Glomerular visceral epithelial cell (primary cell): ENCODE measurements around the gene DOCK2.

Source experiments
- DNase-seq: peaks from one replicate; pipeline ENCODE4 v3.0.0-alpha.2; 2016; ENCODE audit errors: extremely low spot score

Gene DOCK2

DNA sequence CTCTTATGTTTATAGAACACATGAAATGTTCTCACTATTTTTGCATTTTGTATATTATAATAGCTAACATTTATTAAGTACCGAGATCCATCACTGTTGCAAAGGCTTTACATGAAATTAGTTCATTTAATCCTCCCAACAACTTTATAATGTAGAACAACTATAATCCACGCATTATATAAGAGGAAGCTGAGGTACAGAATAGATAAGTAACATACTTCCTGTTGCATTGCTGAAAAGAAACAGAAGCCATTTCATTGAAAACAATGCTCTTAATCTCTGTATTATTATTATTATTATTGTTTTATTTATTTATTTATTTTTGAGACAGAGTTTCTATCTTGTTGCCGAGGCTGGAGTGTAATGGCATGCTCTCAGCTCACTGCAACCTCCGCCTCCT is 351.1 kb downstream of the DOCK2 start:
- DNase-seq, result no peak

DNA sequence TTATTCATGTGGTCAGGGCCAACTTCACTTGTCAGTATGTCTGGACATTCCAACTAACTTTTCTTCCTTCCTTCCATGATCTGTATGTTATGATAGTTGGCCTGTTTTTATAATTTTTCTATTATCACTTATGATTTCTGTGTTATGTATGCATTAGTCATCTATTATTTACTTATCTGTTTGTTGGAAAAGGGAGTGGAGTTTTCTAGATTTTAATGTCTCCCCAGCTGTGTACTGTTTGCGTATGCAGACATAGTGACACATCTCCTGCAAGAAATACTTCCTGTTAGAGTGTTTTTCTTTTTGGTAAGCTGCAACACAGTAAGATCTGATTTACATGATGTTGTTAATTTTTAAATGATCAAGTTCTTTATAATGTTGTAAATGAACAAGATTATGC is 351.9 kb downstream of the DOCK2 start:
- no peak for DNase-seq

DNA sequence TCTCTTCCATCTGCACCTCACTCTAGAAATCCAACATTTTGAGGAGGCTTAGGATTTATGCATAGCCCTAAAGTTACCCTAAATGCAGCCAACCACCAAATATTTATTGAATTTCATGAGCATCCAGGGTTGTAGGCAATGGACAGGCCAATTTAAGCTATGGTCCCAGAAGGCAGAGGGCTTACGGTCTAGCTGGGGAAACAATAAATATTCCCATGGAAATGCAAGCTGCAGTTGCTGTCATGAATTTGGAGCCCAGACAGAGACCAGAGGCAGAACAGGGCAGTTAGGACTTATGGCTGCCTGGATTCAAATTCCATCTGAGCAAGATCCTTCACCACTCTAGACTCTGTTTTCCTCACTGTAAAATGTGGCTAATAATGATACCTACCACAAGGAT is 352.3 kb downstream of the DOCK2 start:
- DNase-seq, result no peak

DNA sequence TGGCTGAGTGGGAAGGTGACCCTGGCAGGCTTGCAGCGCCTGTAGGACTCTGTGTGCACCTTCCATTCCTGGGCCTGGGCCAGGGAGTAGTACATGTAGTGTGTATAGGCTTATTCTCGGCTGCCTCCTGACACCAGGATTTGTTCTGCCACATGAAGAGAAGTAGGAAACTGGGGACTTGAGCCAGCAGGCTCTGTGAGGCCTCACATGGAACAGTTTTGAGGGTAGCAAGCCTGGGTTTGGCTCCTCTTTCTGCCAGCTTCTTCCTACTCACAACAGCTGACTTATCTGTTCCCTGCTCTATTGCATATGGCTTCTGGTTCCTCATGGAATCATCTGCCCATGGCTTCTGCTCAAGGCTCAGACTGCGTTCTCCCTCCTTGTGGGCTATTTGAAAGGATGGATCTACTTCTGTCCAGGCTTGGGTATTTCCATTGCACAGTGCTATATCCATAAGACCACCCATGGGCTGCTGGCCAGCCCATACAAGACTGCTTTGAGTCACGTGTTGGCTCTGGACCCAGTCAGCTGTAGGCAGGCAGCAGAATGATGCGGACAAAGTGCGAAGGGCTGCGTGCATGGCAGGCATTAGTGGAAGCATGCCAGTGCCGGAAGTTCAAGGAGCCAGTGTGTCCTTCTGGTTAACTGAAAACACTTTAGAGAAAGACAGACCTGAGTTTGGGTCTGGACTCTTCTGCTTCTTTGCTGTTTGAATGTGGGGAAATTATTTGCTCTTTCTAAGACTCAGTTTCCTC is 354.2 kb downstream of the DOCK2 start:
- no peak for DNase-seq

DNA sequence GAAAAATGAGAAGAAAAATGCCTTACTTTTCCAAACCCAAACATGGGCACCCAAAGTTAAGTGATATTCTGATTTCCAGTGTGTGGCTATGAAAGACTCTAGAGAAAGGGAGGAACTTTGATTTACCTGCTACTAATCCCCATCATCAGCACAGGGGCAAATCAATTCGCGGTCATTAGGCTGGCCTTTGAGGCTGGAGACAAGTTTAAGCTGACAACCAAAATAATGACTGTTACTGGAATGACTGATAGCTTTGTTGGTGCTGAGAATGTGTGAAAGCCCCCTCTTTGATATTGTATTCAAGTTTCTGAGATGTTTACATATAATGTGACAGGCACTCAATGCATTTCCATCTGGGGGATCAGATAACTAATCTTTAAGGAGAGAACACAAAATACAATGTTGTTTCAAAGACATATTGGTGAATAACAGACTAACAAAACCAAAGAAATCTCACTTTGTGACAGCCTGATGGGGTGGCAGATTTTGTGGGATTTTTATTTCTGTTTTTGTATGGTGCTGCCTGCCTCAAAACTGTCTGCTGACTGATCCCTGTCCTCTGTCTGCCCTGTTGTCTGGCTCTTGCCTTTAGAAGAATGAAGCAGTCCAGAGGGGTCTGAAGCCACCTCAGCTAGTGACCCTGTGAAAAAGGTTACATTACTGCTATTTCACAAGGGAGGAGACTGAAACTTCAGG is 355.9 kb downstream of the DOCK2 start:
- DNase-seq, result no peak

DNA sequence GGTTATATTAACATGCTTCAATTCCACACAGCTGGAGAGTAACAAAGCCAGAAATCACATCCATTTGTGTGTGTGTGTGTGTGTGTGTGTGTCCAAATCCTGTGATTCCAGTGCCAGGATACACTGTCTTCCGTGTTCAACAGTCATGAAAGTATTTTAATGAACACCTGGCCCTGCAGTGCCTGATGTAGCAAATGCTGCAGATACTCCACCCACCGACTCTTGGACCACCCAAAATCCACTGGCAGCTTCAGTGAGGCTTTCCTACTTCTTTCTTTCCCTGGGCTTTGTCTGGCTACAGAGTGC is 356.4 kb downstream of the DOCK2 start:
- DNase-seq, result no peak

DNA sequence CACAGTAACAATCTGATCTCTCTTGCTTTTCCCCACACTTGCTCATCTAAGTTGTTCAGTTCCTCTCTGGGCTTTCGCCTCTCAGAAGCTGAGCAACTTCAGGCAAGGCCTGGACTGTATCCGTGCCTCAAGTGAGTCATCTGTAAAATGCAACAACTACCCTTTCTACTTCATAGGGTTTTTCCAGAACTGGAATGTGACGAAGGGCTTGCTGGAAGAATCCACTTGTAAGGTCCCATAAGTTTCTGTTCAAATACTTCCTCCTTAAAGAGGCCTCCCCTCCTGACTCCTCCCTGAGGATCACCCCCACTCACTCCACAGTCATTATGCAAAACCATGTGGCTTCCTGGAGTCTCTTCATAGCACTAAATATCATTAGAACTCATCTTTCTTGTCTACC is 360.7 kb downstream of the DOCK2 start:
- no peak for DNase-seq

DNA sequence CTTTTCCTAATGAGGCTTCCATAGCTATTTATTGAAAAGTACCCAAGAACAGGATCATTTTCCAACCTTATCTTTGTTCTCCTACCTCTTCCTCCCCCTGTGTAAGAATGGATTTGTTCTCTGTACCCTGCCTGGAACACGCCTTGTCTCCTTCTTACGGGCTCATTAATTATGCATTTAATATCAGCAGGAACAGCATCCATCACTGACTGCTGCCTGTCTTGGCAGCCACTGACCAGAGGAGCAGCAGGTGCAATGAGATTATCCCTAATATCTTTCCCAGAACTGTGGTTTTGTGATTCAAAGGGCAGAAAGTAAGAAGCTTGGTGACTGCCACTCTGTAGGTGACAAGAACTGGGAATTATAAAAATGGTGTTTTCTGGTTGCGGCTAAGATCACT is 362.5 kb downstream of the DOCK2 start:
- DNase-seq, result no peak

DNA sequence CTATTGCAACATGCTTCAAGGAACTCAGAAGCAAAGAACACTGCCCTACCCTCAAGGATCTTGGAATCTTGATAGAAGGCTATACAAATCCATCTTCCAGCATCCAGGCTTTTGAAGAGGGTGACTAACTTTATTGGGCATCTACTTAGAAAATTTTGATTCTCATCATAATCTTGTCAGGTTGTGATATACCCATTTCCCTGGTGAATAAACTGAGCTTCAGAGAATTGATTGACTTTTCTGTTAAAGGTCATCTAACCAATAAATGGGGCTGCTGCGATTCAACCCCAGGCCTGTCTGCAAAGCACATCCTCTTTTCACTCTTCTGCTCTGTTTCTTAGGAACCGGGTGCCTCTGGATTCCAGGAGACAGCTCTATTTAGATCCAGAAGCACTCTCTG is 363.1 kb downstream of the DOCK2 start:
- DNase-seq, result no peak

DNA sequence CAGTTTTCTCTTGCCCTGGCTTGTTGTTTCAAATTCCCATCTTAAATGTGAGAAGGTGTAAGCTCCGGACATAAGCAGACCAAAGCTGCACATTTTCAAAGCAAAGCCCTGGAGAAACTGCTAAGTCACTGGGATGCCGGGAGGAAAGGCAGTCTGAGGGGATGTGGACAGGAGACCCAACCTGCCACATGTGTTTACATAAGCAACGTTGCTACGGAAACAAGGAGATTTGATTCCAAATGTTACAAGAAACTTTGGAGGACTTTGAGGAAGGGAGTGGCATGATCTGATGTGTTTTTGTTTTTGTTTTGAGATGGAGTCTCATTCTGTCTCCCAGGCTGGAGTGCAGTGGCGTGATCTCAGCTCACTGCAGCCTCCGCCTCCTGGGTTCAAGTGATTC is 368.9 kb downstream of the DOCK2 start:
- DNase-seq, result no peak

DNA sequence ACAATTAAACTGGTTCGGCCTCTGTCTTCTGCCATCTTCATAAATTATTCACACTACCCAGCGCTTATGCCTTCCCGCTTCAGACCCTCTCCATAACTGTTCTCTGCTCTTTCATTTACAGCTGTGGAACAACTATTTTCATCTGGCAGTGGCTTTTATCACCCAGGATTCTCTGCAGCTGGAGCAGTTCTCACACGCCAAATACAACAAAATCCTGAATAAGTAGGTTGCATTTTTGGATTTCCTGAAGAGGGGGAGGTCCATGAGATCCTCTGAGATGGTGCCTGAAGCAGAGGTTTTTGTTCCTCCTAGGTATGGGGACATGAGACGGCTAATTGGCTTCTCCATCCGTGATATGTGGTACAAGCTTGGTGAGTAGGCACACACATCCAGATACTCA is 371.3 kb downstream of the DOCK2 start:
- no peak for DNase-seq

DNA sequence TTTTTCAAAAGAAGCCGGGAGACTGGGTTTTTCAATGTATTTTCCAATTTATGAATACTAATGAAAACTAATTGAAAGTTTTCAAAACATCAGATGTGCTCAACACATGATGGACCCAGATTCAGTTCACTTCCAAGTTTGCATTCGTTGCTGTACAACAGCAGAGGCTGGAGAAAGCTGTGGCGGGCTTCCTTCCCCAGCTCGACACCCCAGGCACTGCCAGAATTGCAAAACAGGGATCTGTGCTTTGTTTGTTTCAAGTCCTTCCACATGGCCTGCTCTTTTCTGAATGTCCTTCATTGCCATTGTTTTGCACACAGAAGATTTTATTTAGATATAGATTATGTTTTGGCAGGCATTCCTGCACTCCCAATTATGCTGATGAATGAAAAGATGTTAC is 373.5 kb downstream of the DOCK2 start:
- DNase-seq, result no peak

DNA sequence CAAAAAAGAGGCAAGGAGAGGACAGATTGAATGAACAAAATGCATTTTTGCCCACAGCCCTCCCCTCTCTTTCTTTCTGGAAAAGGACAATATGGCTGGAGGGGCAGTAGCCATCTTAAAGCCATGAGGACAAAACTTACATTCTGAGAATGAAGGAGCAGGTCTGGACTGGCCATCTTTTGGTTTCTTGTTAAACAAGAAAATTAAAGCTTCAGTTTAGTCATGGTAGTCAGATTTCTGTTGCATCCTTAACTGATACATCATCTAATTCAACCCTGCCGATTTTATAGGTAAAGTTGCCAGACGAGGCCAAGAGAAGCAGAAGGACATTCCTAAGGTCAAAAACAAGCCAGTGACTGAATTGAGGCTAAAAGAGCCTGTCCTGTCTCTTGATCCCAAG is 374.7 kb downstream of the DOCK2 start:
- no peak for DNase-seq

DNA sequence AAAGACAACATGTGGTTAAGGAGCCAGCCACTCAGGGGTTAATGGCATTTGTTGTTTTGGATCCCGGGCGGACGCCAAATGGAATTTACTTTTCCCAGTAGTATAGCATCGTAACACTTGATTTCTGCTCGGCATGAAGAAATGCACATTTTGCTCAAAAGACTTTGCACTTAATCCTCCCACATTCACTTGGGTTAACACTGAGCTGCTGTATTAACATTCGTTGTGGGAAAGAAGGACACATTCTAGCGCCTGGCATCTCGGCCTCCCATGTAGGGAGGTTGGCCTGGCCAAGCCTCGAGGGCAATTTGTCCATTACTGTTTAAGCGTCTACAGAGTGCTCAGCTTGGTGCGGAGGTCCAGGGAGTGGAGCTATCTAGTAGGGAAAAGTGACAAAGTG is 375.5 kb downstream of the DOCK2 start:
- no peak for DNase-seq

DNA sequence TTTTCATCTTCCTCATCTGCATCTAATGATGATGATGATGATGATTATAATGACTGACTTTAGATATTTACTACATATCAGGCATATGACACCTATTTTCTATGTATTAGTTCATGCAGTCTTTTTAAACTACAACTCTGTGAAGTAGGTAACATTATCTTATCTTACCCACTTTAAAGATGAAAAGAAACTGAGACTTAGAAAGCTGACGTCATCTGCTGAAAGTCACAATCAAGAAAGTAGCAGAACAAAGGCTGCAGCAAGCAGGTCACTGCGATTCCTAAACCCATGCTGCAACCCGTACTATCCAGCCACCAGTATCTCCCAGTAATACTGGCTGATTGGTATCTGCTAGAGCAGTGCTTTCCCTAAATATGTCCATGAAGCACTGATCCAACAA is 383.3 kb downstream of the DOCK2 start:
- DNase-seq, result no peak

DNA sequence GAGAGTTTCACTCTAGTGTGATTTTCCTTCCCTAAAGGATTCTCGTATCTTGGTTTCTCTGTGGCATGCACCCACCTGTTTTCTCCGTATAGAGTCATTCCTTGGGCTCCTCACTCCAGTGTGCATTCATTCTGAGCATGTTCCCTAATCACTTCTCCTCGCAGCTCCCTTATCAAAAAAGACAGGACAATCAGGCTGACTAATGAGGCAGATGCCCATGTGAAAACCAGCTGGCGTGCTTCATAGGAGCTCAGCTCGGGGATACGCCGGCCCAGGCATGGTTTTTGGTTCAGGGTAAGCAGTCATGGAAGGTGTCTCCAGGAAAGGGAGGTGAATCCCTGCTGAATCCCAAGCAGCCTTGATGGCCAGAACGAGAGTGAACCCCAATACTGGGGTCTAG is 384.4 kb downstream of the DOCK2 start:
- no peak for DNase-seq

DNA sequence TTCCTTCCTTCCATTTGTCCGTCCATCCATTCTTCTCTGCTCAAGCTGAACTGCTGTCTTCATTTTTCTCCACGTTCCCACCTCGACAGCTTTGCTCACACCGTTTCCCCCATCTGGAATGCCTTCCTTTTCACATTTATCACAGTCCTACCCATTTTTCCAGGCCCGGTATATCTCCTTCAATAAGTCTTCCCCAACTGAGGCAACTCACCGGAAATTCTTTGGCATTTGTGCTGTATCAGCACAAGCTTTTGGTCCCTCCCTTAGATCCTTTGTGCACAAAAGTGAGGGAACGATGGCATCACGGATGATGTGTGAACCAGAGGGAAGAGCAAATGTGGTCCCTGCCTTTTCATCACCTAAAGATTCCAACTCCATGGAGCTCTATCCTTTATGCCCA is 388.8 kb downstream of the DOCK2 start:
- no peak for DNase-seq

DNA sequence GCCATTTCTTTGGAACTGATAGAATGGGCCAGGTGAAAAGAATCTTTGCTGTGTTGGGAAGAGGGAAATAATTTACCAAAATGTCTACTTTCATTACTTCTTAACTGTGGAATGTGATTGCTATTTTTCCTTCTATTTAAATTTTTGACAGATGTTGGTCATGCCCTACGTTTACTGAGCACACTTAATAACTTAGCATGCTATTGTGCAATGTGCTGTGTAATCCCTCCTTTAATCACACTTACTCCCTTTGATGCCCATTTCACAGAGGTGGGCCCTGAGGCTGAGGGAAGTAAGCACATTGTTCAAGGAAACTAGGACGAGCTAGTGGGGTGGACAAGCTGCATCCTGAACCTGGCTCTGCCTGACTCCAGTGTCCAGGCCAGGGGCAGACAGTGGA is 391.0 kb downstream of the DOCK2 start:
- no peak for DNase-seq

DNA sequence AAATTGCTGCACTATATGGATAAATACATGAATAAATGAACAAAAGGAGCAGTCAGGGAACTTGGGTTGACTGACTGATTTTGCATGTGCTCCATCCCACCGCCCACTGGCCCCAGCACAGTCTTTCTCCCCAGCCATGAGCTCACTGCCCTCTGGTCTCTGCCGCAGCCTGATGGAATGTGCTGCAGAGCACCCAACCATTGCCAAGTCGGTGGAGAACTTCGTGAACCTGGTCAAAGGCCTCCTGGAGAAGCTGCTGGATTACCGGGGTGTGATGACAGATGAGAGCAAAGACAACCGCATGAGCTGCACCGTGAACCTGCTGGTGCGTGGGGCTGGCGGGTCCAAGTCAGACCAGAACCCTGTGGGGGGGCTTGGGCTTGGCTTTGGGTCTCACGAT is 397.2 kb downstream of the DOCK2 start:
- no peak for DNase-seq

DNA sequence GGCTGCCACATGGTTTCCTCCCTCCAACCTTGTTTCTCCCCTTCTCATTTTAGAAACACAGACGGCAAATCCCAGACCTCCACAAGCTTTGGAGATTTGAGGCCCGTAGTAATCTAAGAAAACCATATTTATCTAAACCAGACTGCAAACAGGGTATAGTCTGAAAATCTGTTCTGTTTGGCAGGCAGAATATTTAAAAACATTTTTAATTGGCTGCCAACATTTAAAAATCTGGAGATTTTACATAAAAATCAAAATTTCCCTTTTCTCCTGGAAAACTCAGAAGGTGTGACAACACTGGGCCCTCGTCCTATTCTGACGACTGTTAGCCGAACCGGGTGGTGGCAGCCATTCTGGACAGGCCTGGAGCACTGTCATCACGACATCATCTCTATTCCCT is 401.2 kb downstream of the DOCK2 start:
- no peak for DNase-seq

DNA sequence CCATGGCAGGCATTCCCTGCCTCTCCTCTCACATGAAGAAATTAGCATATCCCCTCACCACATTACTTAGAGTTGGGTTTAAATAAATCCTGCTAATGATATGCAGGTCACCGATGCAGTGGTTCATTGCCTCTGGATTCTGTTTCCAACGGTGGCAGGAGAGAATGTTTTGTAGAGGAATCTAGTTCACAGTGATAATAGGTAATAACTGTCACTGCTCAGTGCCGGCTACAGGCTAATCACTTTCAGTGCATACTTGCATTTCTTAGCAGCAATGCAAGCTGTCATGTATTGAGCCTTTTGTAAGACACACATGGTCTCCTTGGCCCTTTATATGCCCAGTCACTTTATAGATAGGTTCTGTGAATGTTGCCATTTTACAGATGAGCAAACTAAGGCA is 402.8 kb downstream of the DOCK2 start:
- no peak for DNase-seq

DNA sequence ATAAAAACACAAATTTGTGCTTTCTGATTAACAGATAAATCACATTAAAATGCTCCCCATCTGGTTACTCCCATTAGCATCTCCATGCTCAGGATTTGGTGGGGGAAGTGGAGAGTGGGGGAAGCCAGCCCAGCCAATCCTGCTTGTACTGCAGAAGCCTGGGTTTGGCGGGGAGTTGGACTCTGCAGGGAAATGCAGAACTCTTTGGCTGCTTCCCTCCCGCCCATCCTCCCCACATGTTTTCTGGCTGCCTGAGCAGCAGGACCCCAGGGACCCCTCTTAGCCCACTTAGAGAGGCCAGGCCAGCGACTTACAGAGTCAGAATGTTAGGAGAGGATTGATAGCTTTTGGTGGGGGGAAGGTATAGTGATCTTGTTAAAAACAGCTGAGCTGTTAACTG is 409.2 kb downstream of the DOCK2 start:
- no peak for DNase-seq

DNA sequence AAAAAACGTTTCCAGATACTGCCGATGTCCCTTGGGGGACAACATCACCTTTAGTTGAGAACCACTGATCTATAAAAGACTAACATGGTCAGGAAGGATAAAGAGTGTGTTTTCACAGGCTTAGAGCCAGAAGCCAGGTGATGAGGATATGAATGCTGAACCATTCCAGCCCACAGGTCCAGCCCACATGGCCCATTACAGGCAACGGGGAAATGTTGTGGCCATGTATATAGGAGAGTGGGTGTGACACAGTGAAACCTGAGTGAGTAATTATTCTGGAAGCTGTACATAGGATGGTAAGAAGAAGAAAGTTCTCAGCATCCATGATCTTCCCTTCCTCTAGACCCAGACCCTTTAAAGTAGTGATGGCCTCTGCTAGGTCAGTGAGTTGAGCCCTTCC is 412.6 kb downstream of the DOCK2 start:
- DNase-seq, result no peak

DNA sequence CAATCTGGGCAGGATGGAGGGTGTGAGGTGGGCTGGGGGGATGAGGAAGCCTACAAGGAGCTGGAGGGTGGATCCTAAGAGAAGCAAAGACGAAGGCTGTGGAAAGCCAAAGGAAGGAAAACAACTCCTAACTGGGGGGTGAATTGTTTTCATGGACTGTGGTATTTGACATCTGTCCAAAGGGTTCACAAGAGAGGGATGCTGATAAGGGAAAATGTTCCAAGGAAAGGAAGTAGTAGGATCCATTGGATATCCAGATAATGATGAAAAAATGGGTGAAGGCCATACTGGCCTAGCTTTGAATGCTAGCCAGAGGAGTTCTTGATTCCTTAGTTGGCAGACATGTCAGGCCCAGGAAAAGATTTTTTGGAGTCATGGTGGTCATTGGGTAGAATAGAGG is 416.8 kb downstream of the DOCK2 start:
- no peak for DNase-seq
